Measurements from ENCODE around the gene DNAJC1.

Gene DNAJC1

DNA sequence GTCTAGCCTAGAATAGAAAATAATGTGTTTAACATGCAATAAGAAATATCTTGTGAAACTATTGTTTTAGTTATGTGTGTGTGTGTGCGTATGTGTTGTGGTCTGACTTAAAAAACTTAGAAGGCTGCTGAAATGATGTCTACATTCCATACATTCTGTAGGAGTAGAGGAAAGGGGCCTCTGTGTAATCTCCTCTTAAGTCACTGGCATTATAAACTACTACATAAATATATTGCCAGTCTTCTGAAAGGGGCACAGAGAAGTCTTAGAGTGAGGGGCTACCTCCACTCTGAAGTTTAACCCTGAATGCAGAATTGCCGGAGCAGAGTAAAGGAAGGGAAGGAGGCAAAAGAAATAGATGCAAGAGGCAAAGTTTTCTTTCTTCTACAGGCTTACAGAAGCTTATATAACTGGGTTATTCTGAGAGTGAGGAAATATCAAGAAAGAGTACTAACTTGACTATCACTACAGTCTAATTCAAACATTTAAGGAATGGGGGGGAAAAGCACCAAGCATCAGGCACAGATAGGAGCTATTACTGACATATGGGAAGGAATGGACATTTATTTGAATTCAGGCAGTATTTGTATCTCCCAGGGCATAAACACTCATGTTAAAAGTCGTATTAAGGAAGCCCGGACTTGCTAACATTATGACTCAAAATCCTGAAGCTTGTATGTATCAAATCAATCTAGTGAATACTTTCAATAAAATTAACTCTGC lies 75.7 kb downstream of the DNAJC1 start:
- Histone ChIP-seq H3K9ac (ENCODE audit: low read length in 2 of 2) (no peak overlapping the region), H3K4me1 (ENCODE audit: control insufficient read depth, insufficient read depth, low read length) (no peaks in the 10 kb centered on the region), H3K4me3 (ENCODE audit: low read length in 2 of 2) (no peak overlapping the region), H3K27ac (ENCODE audit: low read length) (no peak overlapping the region), H3K36me3 (ENCODE audit: control insufficient read depth in 2 of 2, insufficient read depth in 2 of 2, low read length in 2 of 2) (no peaks in the 10 kb centered on the region), H3K9me3 (ENCODE audit: control insufficient read depth in 2 of 2, low read length in 2 of 2) (no peaks in the 10 kb centered on the region), H3K27me3 (ENCODE audit: control insufficient read depth in 1 of 2, insufficient read depth in 2 of 2, low read length in 2 of 2) (no peaks in the 10 kb centered on the region)

DNA sequence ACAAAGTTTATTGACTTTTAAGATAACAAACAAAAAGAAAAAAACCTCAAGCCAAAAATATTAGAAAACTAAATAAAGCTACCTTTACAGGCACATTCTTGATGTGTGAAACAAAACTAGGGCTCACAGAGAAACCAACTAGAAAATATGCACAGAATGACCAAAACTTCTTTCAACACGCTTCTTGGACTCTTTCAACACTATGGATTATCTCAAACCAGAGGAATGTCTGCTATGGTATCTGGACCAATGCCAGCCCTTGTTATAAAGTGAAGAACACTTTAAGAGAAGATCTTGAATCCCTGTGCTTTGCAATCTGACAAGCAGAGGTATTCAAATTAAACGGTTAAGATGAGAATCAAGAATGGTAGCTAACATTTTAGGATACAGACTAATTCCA lies 76.6 kb downstream of the DNAJC1 start:
- Histone ChIP-seq H3K27me3 (ENCODE audit: control insufficient read depth in 1 of 2, insufficient read depth in 2 of 2, low read length in 2 of 2) (no peaks in the 10 kb centered on the region), H3K9ac (ENCODE audit: low read length in 2 of 2) (no peak overlapping the region), H3K4me1 (ENCODE audit: control insufficient read depth, insufficient read depth, low read length) (no peaks in the 10 kb centered on the region), H3K4me3 (ENCODE audit: low read length in 2 of 2) (no peak overlapping the region), H3K27ac (ENCODE audit: low read length) (no peak overlapping the region), H3K9me3 (ENCODE audit: control insufficient read depth in 2 of 2, low read length in 2 of 2) (no peaks in the 10 kb centered on the region), H3K36me3 (ENCODE audit: control insufficient read depth in 2 of 2, insufficient read depth in 2 of 2, low read length in 2 of 2) (no peaks in the 10 kb centered on the region)

DNA sequence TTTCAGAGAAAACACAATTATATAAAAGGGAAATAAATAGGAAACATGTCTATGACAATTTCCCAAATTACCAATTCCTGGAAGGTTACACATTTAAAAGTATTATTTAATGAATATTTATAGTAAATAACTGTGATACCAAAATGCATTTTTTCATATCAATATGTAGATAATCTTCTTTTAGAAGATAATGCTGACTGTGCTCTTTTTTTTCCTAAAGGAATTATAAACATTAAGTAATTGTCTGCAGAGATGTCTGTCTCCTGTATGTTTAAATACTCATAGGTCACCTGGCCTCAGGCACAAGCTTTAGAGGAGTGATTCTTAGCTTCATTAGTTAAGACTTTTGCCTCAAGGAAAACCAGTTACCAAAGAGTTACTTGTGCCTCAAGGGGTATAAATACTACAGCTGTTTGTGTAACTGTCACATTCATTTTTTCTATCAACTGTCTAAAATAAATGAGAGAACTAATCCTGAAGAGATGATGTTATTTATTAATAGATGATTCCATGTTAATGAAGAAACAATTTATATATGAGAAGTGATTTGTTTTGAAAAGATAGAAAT lies 77.1 kb downstream of the DNAJC1 start:
- H3K9ac ChIP-seq (ENCODE audit: low read length in 2 of 2): no peak overlapping the region
- H3K9me3 ChIP-seq (ENCODE audit: control insufficient read depth in 2 of 2, low read length in 2 of 2): no peaks in the 10 kb centered on the region
- no peaks in the 10 kb centered on the region for H3K27me3 ChIP-seq (ENCODE audit: control insufficient read depth in 1 of 2, insufficient read depth in 2 of 2, low read length in 2 of 2)
- H3K4me3 ChIP-seq (ENCODE audit: low read length in 2 of 2): no peak overlapping the region
- no peaks in the 10 kb centered on the region for H3K36me3 ChIP-seq (ENCODE audit: control insufficient read depth in 2 of 2, insufficient read depth in 2 of 2, low read length in 2 of 2)
- no peaks in the 10 kb centered on the region for H3K4me1 ChIP-seq (ENCODE audit: control insufficient read depth, insufficient read depth, low read length)
- no peak overlapping the region for H3K27ac ChIP-seq (ENCODE audit: low read length)

DNA sequence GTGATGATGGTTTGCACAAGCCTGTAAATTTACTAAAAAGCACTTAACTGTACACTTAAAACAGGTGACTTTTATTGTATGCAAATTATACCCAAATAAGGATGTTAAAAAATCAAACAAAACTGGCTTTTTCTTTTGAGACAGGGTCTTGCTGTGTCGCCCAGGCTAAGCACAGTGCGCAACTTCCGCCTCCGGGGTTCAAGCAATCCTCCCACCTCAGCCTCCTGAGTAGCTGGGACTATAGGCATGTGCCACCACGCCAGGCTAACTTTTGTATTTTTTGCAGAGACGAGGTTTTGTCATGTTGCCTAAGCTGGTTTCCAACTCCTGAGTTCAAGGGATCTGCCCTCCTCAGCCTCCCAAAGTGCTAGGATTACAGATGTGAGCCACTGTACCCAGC lies 77.7 kb downstream of the DNAJC1 start:
- Histone ChIP-seq H3K9ac (ENCODE audit: low read length in 2 of 2) (no peak overlapping the region), H3K9me3 (ENCODE audit: control insufficient read depth in 2 of 2, low read length in 2 of 2) (no peaks in the 10 kb centered on the region), H3K36me3 (ENCODE audit: control insufficient read depth in 2 of 2, insufficient read depth in 2 of 2, low read length in 2 of 2) (no peaks in the 10 kb centered on the region), H3K27ac (ENCODE audit: low read length) (no peak overlapping the region), H3K27me3 (ENCODE audit: control insufficient read depth in 1 of 2, insufficient read depth in 2 of 2, low read length in 2 of 2) (no peaks in the 10 kb centered on the region), H3K4me1 (ENCODE audit: control insufficient read depth, insufficient read depth, low read length) (no peaks in the 10 kb centered on the region), H3K4me3 (ENCODE audit: low read length in 2 of 2) (no peak overlapping the region)

DNA sequence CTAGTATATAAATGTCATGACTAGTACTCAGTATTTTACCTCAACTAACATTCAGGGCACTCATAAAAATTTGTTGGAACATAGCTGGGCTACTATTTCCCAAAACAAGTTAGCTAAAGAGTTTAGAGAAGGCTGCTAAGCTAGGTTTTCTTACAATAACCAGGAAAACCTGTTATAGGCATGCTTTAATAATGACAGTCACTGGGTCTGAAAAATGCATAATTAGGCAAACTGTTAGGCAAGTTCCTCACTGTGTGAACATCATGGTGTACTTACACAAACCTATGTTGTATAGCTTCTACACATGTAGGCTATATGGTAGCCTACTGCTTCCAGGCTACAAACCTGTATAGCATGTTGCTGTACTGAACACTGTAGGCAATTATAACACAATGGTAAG lies 79.0 kb downstream of the DNAJC1 start:
- Histone ChIP-seq H3K27me3 (ENCODE audit: control insufficient read depth in 1 of 2, insufficient read depth in 2 of 2, low read length in 2 of 2) (no peaks in the 10 kb centered on the region), H3K4me1 (ENCODE audit: control insufficient read depth, insufficient read depth, low read length) (no peaks in the 10 kb centered on the region), H3K9ac (ENCODE audit: low read length in 2 of 2) (no peak overlapping the region), H3K9me3 (ENCODE audit: control insufficient read depth in 2 of 2, low read length in 2 of 2) (no peaks in the 10 kb centered on the region), H3K36me3 (ENCODE audit: control insufficient read depth in 2 of 2, insufficient read depth in 2 of 2, low read length in 2 of 2) (no peaks in the 10 kb centered on the region), H3K4me3 (ENCODE audit: low read length in 2 of 2) (no peak overlapping the region), H3K27ac (ENCODE audit: low read length) (no peak overlapping the region)

DNA sequence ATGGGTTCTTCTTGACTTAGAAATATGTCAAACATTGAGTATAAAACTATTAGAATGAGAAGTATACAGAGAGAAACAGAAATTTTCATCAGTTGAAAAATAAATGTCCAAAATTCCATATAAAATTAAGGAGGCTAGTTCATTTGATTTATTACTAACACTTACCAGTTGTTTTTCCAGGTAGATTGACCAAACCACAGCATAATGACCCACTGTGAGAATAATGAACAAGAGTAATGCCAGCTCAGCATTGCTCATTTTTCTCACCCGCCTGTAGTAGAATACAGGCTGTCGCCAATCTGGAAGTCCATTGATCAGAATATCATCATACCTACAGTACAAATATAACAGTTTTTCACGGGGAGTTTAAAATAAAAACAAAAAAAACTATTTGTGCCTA lies 82.9 kb downstream of the DNAJC1 start:
- H3K4me1 ChIP-seq (ENCODE audit: control insufficient read depth, insufficient read depth, low read length): no peaks in the 10 kb centered on the region
- H3K36me3 ChIP-seq (ENCODE audit: control insufficient read depth in 2 of 2, insufficient read depth in 2 of 2, low read length in 2 of 2): no peaks in the 10 kb centered on the region
- no peak overlapping the region for H3K9ac ChIP-seq (ENCODE audit: low read length in 2 of 2)
- H3K4me3 ChIP-seq (ENCODE audit: low read length in 2 of 2): no peak overlapping the region
- no peaks in the 10 kb centered on the region for H3K27me3 ChIP-seq (ENCODE audit: control insufficient read depth in 1 of 2, insufficient read depth in 2 of 2, low read length in 2 of 2)
- H3K9me3 ChIP-seq (ENCODE audit: control insufficient read depth in 2 of 2, low read length in 2 of 2): no peaks in the 10 kb centered on the region
- H3K27ac ChIP-seq (ENCODE audit: low read length): no peak overlapping the region

DNA sequence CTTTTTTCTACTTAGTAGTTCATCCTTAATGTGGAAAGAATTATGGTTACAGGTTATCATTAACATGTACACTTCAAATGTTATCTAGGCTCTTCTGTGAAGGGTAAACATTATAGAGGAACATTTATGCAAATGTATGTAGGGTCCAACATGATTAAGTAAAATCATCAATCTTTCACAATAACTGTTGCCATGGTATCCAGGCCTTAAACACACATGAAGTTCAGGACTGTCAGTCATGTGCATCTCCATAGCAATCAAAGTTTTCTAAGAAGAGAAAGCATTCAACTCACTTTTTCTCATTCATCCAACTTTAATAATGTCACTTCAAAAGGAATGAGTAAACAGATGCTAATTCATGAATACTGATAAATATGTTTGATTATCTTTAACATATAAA lies 83.6 kb downstream of the DNAJC1 start:
- Histone ChIP-seq H3K9me3 (ENCODE audit: control insufficient read depth in 2 of 2, low read length in 2 of 2) (no peaks in the 10 kb centered on the region), H3K36me3 (ENCODE audit: control insufficient read depth in 2 of 2, insufficient read depth in 2 of 2, low read length in 2 of 2) (no peaks in the 10 kb centered on the region), H3K27ac (ENCODE audit: low read length) (no peak overlapping the region), H3K4me3 (ENCODE audit: low read length in 2 of 2) (no peak overlapping the region), H3K4me1 (ENCODE audit: control insufficient read depth, insufficient read depth, low read length) (no peaks in the 10 kb centered on the region), H3K27me3 (ENCODE audit: control insufficient read depth in 1 of 2, insufficient read depth in 2 of 2, low read length in 2 of 2) (no peaks in the 10 kb centered on the region), H3K9ac (ENCODE audit: low read length in 2 of 2) (no peak overlapping the region)

DNA sequence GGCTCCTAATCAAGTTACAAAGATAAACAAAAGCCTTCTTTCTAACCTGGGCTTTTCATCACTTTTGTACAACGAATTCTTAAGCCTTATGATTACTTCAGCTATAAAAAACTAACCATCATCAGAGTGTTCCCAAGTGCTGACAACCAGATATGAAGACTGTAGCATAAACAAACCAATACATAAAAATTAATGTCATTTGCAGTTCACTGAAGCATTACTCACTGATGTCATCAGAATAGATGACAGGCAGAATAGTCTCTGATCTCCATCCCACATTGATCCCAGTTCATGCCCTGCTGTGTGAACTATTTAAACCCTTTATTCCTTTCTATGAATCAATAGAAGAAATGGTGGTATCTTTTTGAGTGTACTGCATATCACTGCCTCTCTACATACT lies 84.4 kb downstream of the DNAJC1 start:
- H3K27me3 ChIP-seq (ENCODE audit: control insufficient read depth in 1 of 2, insufficient read depth in 2 of 2, low read length in 2 of 2): no peaks in the 10 kb centered on the region
- no peaks in the 10 kb centered on the region for H3K9me3 ChIP-seq (ENCODE audit: control insufficient read depth in 2 of 2, low read length in 2 of 2)

DNA sequence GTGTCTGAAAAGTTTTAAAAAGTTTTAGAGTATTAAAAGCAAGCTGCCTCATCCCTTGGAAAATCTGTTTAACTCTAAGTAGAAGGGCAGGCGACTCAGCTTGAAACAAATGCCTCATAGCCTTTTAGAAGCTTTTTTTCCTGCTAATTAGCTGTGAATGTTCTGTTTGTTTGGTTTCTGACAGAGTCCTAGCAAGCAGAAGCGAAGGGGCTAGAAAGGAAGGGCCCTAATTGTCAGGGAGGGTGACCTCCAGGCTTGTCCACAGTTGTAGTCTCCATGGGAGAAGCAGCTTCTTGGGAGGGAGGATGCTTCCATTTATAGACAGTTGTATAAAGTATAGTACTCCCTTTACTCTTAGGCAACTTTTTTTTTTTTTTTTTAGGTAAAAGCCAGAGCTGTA lies 90.9 kb downstream of the DNAJC1 start:
- Histone ChIP-seq H3K9ac (ENCODE audit: low read length in 2 of 2) (no peak overlapping the region), H3K9me3 (ENCODE audit: control insufficient read depth in 2 of 2, low read length in 2 of 2) (no peaks in the 10 kb centered on the region), H3K27ac (ENCODE audit: low read length) (no peak overlapping the region), H3K4me3 (ENCODE audit: low read length in 2 of 2) (no peak overlapping the region), H3K4me1 (ENCODE audit: control insufficient read depth, insufficient read depth, low read length) (no peaks in the 10 kb centered on the region), H3K27me3 (ENCODE audit: control insufficient read depth in 1 of 2, insufficient read depth in 2 of 2, low read length in 2 of 2) (no peaks in the 10 kb centered on the region), H3K36me3 (ENCODE audit: control insufficient read depth in 2 of 2, insufficient read depth in 2 of 2, low read length in 2 of 2) (peaks cover 0 to 3% of the 10 kb centered on the region in 2 donors)

More for the DNA sequence above, 84.4 kb downstream of the DNAJC1 start:
- no peak overlapping the region for H3K9ac ChIP-seq (ENCODE audit: low read length in 2 of 2)
- no peaks in the 10 kb centered on the region for H3K36me3 ChIP-seq (ENCODE audit: control insufficient read depth in 2 of 2, insufficient read depth in 2 of 2, low read length in 2 of 2)
- H3K27ac ChIP-seq (ENCODE audit: low read length): no peak overlapping the region
- no peaks in the 10 kb centered on the region for H3K4me1 ChIP-seq (ENCODE audit: control insufficient read depth, insufficient read depth, low read length)
- no peak overlapping the region for H3K4me3 ChIP-seq (ENCODE audit: low read length in 2 of 2)

DNA sequence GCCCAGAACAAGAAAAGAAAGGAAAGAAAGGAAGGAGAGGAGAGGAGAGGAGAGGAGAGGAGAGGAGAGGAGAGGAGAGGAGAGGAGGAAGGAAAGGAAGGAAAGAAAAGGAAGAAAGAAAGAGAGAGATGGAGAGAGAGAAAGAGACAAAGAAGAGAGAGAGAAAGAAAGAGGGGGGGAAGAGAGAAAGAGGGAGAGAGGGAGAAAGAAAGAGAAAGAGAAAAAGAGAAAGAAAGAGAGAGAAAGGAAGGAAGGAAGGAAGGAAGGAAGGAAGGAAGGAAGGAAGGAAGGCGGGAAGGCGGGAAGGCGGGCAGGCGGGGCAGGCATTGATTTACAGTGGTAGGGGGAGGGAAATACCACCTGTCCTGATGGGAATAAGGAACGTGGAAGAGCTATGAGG lies 92.7 kb downstream of the DNAJC1 start:
- no peaks in the 10 kb centered on the region for H3K27me3 ChIP-seq (ENCODE audit: control insufficient read depth in 1 of 2, insufficient read depth in 2 of 2, low read length in 2 of 2)
- no peak overlapping the region for H3K4me3 ChIP-seq (ENCODE audit: low read length in 2 of 2)
- peaks cover 0 to 3% of the 10 kb centered on the region in 2 donors for H3K36me3 ChIP-seq (ENCODE audit: control insufficient read depth in 2 of 2, insufficient read depth in 2 of 2, low read length in 2 of 2)
- H3K9ac ChIP-seq (ENCODE audit: low read length in 2 of 2): no peak overlapping the region
- no peaks in the 10 kb centered on the region for H3K9me3 ChIP-seq (ENCODE audit: control insufficient read depth in 2 of 2, low read length in 2 of 2)
- no peaks in the 10 kb centered on the region for H3K4me1 ChIP-seq (ENCODE audit: control insufficient read depth, insufficient read depth, low read length)
- H3K27ac ChIP-seq (ENCODE audit: low read length): no peak overlapping the region

DNA sequence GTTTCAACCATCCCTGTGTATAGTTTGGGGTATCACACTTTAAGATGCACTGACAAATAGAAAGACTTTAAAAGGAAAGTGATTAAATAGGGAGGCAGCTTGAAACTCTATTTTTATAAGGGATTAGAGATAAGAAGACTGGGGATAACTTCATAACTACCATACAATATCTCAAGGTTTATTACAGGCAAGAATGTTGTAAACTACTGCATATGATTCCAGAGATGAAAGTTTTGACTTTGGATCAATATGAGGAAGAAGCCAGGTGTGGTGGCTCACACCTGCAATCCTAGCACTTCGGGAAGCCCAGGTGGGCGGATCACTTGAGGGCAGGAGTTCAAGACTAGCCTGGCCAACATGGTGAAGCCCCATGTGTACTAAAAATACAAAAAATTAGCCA lies 96.1 kb downstream of the DNAJC1 start:
- Histone ChIP-seq H3K9me3 (ENCODE audit: control insufficient read depth in 2 of 2, low read length in 2 of 2) (no peaks in the 10 kb centered on the region), H3K27ac (ENCODE audit: low read length) (no peak overlapping the region), H3K4me3 (ENCODE audit: low read length in 2 of 2) (no peak overlapping the region), H3K27me3 (ENCODE audit: control insufficient read depth in 1 of 2, insufficient read depth in 2 of 2, low read length in 2 of 2) (no peaks in the 10 kb centered on the region), H3K4me1 (ENCODE audit: control insufficient read depth, insufficient read depth, low read length) (no peaks in the 10 kb centered on the region), H3K9ac (ENCODE audit: low read length in 2 of 2) (no peak overlapping the region), H3K36me3 (ENCODE audit: control insufficient read depth in 2 of 2, insufficient read depth in 2 of 2, low read length in 2 of 2) (peaks cover 0 to 3% of the 10 kb centered on the region in 2 donors)
